GM15510 (cell line): ENCODE data around the gene IQCF6.

Source experiments
- POLR2A ChIP-seq: IDR thresholded peaks from 3 replicates; pipeline ENCODE4 v1.6.1; 2011; ENCODE audit warnings: borderline replicate concordance; ENCODE audit not compliant: insufficient read length; ENCODE audit errors: extremely low read depth

The IQCF6 gene

DNA sequence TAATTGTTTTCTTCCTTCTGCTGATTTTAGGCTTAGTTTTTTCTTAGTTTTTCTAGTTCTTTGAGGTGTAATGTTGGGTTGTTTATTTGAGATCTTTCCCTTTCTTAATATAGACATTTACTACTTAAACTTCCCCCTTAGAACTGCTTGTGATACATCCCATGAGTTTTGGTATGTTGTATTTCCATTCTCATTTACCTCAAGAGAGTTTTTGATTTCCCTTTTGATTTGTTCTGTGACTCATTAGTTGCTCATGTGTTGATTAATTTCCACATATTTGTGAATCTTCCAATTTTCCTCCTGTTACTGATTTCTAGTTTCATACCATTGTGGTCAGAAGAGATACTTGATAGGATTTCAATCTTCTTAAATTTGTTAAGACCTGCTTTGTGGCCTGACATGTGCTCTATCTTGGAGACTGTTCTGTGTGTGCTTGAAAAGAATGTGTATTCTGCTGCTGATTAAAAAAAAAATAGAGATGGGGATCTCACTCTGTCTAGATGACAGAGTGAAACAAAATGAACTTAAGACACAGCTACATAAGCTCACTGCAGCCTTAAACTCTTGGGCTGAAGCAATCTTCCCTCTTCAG lies 49.9 kb downstream of the IQCF6 start:
- no peak for TF ChIP-seq POLR2A
